Measurements from ENCODE around the gene SYPL2. TPM values are rescaled to one million over a fixed set of nuclear protein-coding genes. Genes with fewer than 3 reads are reported as not detected.
"Not testable (repeated sequence)": the region's sequence is repeated elsewhere in the genome, so short reads cannot be mapped to it uniquely, and the experiment has no call there.

SYPL2 gene
- total RNA-seq, 1 experiment from 2014 or later, result not detected

GRCh38 chr1:109470245-109470644, 3.9 kb downstream of the SYPL2 start:
- no peak overlapping the region for H3K27ac ChIP-seq (ENCODE audit: low read length)
- H3K79me2 ChIP-seq (ENCODE audit: low read length), result no peaks in the 10 kb centered on the region
- H3K36me3 ChIP-seq (ENCODE audit: low read depth, low read length), result no peaks in the 10 kb centered on the region
- no TSS peak for BruUV-seq (replicated peaks)
- H3K27me3 ChIP-seq (ENCODE audit: low read length), result peaks cover 91% of the 10 kb centered on the region
- no peaks in the 10 kb centered on the region for H3K9me2 ChIP-seq (replicated peaks; ENCODE audit: low read length)
- DNase-seq (no peak), ATAC-seq (no peak)
- CTCF ChIA-PET, result no interaction called here
- intact Hi-C loops (cut with micrococcal nuclease), result no loop called here
- no peak overlapping the region for H3K4me2 ChIP-seq (ENCODE audit: low read length)
- no peak overlapping the region for H3K4me3 ChIP-seq (ENCODE audit: low read length)
- POLR2A ChIA-PET (ENCODE audit: unreplicated experiment), result no interaction called here
- no peaks in the 10 kb centered on the region for H3K9me3 ChIP-seq (ENCODE audit: low read length)
- H3F3A ChIP-seq (ENCODE audit: low read length, unreplicated experiment), result no peaks in the 10 kb centered on the region
- H3K4me1 ChIP-seq (ENCODE audit: insufficient read depth, low read length), result no peaks in the 10 kb centered on the region
- no peak overlapping the region for H3K9ac ChIP-seq (ENCODE audit: low read length)
- H4K20me1 ChIP-seq (ENCODE audit: low read length), result no peaks in the 10 kb centered on the region
- H2AFZ ChIP-seq (ENCODE audit: low read length), result no peak overlapping the region
- TF ChIP-seq EZH2phosphoT487 (IDR thresholded peaks at IDR 0.05; ENCODE audit: borderline replicate concordance, low read length) (no peak), CTCF (conservative IDR thresholded peaks at IDR 0.05; ENCODE audit: low read depth, low read length) (no peak), EZH2 (IDR thresholded peaks at IDR 0.05; ENCODE audit: low read length, unreplicated experiment) (no peak)

- CTCF ChIA-PET, result no interaction called here
- no peak for TF ChIP-seq EZH2 (IDR thresholded peaks at IDR 0.05; ENCODE audit: low read length, unreplicated experiment)
- no peak for TF ChIP-seq CTCF (conservative IDR thresholded peaks at IDR 0.05; ENCODE audit: low read depth, low read length)
- no peak for TF ChIP-seq EZH2phosphoT487 (IDR thresholded peaks at IDR 0.05; ENCODE audit: borderline replicate concordance, low read length)
- no TSS peak for BruUV-seq (replicated peaks)
- intact Hi-C loops (cut with micrococcal nuclease), result no loop called here
- Histone ChIP-seq H3K4me2 (ENCODE audit: low read length) (no peak overlapping the region), H3K4me1 (ENCODE audit: insufficient read depth, low read length) (no peaks in the 10 kb centered on the region), H3F3A (ENCODE audit: low read length, unreplicated experiment) (no peaks in the 10 kb centered on the region), H3K9me2 (replicated peaks; ENCODE audit: low read length) (no peaks in the 10 kb centered on the region), H3K79me2 (ENCODE audit: low read length) (no peaks in the 10 kb centered on the region), H2AFZ (ENCODE audit: low read length) (no peak overlapping the region), H3K9me3 (ENCODE audit: low read length) (no peaks in the 10 kb centered on the region), H3K36me3 (ENCODE audit: low read depth, low read length) (no peaks in the 10 kb centered on the region), H3K27ac (ENCODE audit: low read length) (no peak overlapping the region), H3K4me3 (ENCODE audit: low read length) (no peak overlapping the region), H3K27me3 (ENCODE audit: low read length) (peaks cover 86% of the 10 kb centered on the region), H4K20me1 (ENCODE audit: low read length) (no peaks in the 10 kb centered on the region), H3K9ac (ENCODE audit: low read length) (no peak overlapping the region)
- ATAC-seq, result no peak
- POLR2A ChIA-PET (ENCODE audit: unreplicated experiment), result no interaction called here
- DNase-seq, result no peak
Measured at GRCh38 chr1:109472779-109473178, 6.4 kb downstream of the SYPL2 start.

DNA sequence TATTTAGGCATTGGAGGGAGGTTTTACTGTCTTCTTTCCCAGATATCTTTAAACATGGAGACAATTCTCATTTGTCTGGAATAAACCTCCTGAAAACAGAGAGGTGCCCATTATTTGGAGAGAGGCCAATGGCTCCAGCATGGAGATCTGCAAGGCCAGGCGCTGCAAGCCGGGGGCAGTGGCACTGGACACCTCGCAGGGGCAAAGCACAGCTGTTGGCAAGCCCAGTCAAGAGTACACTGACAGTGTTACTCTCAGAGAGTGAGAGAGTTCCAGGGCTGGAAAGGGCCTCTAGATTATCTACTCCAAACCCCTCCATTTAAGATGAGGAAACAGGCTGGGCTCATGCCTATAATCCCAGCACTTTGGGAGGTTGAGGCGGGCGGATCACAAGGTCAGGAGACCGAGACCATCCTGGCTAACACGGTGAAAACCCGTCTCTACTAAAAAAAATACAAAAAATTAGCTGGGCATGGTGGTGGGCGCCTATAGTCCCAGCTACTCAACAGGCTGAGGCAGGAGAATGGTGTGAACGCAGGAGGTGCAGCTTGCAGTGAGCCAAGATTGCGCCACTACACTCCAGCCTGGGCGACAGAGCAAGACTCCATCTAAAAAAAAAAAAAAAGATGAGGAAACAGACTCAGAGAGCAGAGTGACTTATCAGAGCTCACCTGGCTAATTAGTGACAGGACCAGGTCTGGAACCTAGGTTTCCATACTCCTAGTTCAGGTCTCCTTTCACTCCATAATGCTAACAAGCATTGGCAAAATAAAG, 7.1 kb downstream of the SYPL2 start:
- H3K9me3 ChIP-seq (ENCODE audit: low read length); ATAC-seq; H3K4me2 ChIP-seq (ENCODE audit: low read length); BruUV-seq (replicated peaks); H3K27ac ChIP-seq (ENCODE audit: low read length); H3K9ac ChIP-seq (ENCODE audit: low read length); H3F3A ChIP-seq (ENCODE audit: low read length, unreplicated experiment); H3K36me3 ChIP-seq (ENCODE audit: low read depth, low read length); POLR2A ChIA-PET (ENCODE audit: unreplicated experiment); H4K20me1 ChIP-seq (ENCODE audit: low read length); DNase-seq; H3K4me3 ChIP-seq (ENCODE audit: low read length); H3K9me2 ChIP-seq (replicated peaks; ENCODE audit: low read length); intact Hi-C loops (cut with micrococcal nuclease); H2AFZ ChIP-seq (ENCODE audit: low read length); CTCF ChIA-PET; H3K79me2 ChIP-seq (ENCODE audit: low read length); H3K4me1 ChIP-seq (ENCODE audit: insufficient read depth, low read length): not testable (repeated sequence)
- peaks cover 79% of the 10 kb centered on the region for H3K27me3 ChIP-seq (ENCODE audit: low read length)

Data from PC-3 (cell line).